HG02588 (cell line): ENCODE measurements around the gene GID4.

Experiments used
- ATAC-seq: cut with Tn5 transposase; IDR thresholded peaks from one replicate; pipeline ENCODE4 v1.9.1; 2021; ENCODE audit warnings: mild to moderate bottlenecking, moderate library complexity; ENCODE audit not compliant: unreplicated experiment

GID4 gene

DNA sequence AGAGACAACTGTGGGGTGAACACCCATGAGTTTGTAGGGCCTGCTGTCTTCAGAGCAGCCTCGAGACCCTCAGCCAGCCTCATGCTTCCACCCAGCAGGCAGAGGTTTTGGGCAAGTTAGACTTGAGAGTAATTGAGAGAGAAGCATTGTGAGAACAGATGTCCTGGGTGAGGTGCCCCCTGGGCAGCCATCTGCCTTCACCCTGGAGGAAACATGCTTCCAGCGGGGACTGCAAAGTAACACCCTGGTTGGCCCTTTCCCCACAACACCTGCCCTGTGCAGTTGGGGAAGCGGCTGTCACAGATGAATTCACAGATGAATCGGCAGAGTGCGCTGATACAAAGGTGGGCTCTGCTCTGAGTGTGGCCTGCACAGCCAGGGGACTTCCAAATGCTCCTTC lies 23.6 kb upstream of the GID4 start:
- ATAC-seq = no peak

GRCh38 chr17:18016426-18016825 lies 22.8 kb upstream of the GID4 start:
- ATAC-seq = no peak

DNA sequence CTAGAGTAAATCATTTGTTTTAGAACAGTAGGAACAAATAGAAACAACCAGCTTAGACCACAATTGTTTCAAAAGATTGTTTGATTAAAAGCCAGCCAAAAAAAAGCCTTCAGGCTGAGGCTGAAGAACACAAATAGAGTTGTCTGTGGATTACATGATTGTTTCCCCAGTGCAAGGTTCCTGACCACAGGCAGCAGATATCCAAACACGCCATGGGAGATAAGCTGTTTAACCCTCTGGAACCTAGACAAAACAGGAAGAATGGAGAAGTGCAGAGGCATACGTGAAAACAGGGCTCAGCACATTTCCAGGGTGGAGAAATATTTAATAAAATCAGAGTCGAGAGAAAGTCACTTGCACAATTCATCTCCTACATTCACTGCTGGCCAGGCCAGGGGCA lies 21.2 kb upstream of the GID4 start:
- no peak for ATAC-seq

- ATAC-seq = no peak
These were observed 20.7 kb upstream of the GID4 start for GRCh38 chr17:18018411-18018921.

DNA sequence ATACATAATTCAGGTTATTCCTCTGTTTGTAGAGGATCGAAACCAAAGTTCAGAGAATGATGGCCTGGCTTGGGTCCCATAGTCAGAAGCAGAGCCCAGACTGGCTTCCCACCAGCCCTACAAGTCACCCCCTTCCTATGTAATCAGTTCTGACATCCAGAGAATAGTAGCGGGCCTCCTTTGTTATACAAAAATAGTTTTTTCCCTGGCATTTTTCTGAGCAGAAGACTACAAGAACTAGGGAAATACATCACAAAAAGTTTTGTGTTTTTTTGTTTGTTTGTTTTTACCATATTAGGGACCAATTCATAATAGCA lies 19.4 kb upstream of the GID4 start:
- ATAC-seq = no peak

DNA sequence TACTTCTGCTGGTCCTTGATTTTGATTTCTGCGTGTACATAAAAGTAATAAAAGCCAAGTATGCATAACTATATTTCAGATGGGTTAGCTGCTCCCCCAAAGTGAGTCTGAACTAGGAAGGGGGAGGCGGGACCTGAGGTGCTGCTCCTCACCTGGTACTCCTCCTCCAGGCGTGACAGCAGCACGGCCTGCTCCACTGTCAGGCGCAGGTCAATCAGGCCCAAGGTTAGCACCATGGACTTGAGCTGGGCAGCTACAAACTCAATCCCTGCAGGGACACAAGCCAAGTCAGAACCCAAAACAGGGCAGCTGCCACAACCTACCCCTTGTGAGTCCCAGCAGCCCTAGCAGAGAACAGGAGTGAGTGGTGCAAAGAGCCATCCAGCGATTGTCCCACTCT lies 18.2 kb upstream of the GID4 start:
- ATAC-seq = no peak

- no peak for ATAC-seq
These were observed 17.8 kb upstream of the GID4 start for GRCh38 chr17:18021372-18021771.

DNA sequence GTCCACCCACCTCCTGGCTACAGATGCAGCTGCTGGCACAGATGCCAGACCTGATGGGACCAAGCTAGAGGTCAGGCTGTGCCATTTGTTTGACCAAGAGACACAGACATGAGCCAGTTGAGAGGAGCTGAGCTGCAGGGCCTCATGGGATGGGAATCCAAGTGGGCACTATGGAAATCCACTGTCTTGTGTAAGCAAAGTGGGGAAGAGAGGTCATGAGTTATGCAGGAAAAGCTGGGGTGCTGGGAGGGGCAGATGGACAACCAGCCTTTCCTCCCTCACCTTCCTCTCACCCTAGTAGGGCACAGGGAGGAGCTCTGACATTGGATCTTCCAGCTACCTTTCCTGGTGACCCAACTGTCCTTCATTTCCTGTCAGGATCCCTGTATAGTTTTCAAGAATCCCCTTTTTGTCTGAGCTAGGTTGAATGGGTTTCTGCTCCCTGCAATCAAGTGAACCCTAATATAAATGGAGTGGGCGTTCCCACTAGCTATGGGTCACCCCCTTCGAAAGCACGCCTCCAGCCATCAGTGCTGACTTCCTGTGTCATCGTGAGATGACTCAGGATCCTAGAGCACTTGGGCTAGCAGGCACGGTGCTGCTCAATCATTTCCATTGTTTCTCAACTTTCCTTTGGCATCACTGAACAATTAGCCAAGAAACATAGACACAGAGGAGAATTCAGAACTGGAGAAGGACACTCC lies 13.8 kb upstream of the GID4 start:
- peak; percentile 76 for ATAC-seq

DNA sequence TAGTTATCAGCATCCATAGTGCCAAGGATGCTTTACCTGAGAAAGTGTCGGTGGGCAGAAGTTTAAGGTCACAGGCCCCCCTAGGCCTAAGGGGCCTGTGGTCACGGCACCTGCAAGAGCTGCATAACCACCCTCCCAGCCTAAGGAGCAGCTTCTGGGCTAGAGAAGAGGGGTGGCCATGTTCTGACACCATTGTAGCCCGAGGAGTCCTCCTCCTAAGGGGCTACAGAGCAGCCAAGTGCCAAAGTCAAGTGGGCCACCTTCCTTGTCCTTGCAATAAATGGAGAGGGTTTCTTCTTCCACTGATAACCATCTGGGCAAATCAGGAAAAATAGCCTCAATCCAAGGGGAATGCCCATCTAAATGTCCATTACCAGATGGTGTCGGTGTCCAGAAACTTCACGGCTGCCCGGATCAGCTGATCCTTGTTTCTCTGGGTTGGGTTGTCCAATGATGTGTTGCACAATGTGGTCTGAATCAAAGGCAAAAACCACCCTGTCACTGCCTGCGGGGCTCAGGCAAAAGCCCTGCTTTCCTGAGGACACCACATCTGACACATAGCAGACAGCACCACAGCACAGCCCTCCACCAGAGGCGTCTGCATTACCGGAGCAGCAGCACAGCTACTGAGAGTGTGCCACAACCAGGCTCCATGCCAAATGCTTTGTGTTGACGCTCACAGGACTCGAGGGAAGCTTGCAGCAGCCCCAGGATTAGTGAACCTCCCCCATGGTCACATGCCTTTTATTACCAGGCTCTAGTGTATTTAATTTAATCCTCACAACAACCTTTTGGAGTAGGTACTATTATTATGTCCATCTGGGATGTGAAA lies 13.0 kb upstream of the GID4 start:
- peak; percentile 18 for ATAC-seq

DNA sequence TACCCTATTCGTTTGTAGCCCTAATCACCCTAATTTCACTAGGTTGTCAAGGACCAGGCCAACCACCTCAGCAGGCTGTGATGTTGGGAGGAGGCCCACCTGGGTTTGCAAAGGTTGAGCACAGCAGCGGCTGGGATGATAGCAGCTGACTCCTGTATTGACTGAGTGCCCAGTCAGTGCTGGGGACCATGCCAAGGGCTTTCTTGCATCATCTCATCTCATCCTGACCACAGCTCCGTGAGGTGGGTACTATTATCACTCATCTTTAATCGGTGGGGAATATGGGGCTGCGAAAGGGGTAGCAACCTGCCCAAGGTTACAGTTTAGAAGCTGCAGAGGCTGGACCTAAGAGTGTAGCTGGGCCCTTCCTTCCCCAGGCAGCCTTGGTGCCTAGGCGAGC lies 11.9 kb upstream of the GID4 start:
- no peak for ATAC-seq

GRCh38 chr17:18028114-18028951 lies 10.9 kb upstream of the GID4 start:
- ATAC-seq = no peak

DNA sequence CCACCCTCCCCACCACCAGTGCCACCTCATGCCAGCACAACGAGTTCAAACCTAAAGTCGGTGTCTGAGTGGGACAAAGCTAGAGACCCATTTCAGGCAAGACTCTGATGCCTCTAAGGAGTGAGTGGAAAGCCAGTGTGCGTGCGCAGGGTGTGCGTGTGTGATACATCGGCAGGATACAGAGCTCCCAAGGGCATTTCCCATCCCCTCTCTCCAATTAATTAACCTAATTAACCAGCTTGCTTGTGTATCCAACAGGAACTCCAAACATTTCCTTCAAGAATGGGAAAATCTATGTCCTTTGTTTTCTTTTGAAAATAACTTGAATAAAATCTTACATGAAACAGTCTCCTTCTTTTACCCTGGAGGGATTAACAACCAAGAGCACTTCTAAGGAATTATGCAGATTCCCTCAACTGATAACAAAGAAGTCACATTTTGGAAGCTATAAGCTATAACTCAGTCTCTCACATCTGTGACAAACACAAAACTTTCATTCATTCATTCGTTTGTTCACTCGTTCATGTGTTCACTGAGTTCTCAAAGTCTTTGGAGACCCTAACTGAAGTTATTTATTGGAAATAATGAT lies 10.2 kb upstream of the GID4 start:
- no peak for ATAC-seq

- no peak for ATAC-seq
These were observed 7.3 kb upstream of the GID4 start for GRCh38 chr17:18031955-18032354.

DNA sequence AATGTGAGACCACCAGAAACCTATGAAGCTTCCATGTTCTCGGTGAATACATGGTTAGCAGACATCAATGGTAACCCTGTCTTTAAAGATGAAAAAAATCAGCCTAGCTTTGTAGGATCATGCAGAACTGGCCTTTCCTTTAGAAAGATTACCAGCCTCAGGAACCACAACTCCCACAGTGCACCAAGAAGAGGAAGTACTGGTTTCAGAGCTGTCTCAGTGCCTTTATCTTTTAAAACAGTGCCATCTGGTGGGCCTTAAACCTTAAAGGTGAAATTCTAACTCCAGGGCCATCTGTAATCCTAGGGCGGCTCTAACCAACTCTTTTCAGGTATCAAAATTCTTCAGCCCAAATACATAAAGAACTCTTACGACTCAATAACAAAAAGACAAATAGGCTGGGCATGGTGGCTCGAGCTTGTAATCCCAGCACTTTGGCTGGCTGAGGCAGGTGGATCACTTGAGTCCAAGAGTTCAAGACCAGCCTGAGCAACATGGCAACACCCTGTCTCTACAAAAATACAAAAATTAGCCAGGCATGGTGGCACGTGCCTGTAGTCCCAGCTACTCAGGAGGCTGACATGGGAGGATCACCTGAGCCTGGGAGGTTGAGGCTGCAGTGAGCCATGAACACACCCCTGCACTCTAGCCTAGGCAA lies 5.6 kb upstream of the GID4 start:
- peak; percentile 55 for ATAC-seq

DNA sequence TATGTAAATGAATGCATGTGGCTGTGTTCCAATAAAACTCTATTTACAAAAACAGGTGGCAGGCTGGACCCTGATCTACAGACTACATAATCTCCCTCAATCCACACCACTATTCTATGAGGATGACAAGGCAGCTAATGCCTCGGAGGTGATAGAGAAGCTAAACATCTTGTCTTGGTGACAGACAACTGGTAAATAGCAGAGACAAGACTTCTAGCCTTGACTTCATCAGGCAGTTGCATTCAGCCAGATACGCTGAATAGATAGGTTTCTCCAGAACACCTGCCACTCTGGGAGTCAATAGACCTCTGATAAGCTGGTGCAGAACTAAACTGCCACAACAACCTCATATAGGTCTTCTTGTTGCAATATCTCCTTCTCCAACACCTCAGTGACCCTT lies 3.5 kb upstream of the GID4 start:
- no peak for ATAC-seq

DNA sequence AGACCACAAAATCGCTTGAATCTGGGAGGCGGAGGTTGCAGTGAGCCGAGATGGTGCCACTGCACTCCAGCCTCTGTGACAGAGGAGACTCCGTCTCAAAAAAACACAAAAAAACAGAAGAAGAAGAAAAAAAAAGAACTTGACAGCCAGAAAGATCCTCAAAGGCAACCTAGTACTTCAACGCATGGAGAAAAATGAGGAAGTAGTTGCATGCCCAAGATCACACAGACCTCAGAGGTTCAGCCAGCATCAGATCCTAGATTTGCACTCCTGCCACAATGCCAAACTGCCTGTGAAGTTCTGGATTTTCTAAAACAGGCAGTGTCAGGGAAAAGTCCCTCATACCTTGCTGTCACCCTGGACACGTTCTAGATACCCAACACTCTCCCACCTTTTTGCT lies 1.7 kb upstream of the GID4 start:
- ATAC-seq = no peak

DNA sequence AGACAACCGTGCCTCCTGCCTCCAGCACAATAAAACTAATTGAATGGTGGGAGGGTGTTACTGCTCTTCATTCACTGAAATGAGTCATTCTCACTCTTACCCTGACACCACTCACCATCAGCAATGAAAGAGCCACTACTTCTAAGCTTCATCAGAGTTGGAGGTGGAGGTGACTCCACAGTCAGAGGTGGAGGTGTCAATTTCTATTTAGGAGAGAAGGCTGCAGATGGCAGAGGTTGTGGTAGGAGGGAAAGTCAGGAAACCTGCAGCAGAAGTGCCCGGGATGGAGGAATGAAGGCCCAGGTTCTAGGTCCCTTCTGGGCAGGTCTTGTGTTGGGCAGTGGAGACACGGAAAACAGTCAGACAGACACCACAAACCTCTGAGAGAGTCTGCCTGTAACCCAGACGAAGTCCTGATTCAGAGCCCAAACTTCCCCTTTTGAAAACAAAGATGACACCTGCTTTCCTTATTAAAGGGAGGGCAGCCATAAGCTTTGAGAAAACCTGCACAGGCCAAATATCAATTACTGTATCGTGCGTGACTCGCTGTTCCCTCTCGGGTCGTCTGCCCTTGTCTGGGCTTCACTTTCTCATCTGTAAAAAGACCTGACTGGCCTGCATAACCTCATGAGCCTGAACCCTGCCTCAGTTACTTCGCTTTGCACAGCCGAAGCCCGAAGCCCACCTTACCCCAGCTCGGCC lies 908 bp upstream of the GID4 start:
- no peak for ATAC-seq

DNA sequence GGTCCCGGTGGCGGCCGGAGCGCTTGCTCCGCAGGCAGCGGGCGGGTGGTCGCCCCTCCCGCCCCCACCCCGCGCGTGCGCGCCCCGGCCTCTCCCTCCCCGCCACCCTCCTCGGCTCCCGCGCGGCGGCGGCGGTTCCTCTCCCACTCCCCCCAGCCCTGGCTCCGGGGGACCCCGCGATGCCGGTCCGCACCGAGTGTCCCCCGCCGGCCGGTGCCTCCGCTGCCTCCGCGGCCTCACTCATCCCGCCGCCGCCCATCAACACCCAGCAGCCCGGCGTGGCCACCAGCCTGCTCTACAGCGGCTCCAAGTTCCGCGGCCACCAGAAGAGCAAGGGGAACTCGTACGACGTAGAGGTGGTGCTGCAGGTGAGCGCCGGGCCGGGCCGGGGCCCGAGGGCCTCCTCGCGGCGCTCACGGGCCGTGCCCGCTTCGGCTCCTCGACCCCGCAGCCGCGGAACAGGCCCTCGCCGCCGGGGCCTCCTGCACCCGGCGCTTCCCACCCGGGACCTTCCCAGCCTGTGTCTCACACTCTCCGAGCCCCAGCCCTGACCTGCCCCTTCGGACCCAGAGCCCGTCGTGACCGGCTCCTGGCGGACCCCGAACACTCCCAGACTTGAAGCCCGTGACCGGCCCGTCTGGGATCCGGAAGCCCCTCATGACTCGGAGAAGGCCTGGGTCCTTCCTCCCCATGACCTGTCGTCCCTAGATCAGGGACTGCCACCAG lies 490 bp downstream of the GID4 start:
- peak; percentile 33 for ATAC-seq

- no peak for ATAC-seq
These were observed 1.2 kb downstream of the GID4 start for GRCh38 chr17:18040261-18040858.
